NCI-H2227 treated with DMSO at 0.1 percent for 48 hours (cell line): Measurements from ENCODE around the gene DDR2.

Experiments
- DNase-seq: peaks from one replicate; lab custom pipeline; 2025; lab: John Stamatoyannopoulos, UW

Gene DDR2

DNA sequence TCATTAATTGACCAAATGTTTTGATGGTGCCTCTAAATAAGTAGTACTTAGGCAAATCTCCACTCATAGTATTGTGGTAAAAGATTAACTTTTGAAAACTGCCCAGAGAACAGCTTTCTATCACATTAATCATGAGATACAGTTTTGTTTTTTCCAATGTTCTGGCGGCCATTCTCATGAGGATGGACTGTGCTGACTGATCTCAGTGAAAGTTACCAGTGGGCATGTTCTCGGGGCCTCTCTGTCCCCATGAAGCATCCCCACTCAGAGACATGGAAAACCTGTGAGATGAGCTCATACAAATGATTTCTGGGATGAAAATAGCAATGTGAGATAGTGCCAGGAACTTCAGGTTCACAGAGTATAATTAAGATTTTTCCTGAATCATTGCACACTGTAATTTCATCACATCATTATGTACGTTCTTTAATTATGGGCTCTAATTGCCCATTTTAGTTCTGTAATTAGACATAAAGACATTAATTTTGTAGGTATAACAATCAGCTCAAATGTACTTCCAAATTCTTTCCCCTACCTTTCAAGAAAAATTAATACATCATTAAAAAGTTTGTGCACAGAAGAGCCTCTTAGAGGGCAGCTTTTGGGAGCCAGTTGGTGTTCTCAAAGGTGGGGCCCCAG is 40.5 kb downstream of the DDR2 start:
- DNase-seq, result no peak

DNA sequence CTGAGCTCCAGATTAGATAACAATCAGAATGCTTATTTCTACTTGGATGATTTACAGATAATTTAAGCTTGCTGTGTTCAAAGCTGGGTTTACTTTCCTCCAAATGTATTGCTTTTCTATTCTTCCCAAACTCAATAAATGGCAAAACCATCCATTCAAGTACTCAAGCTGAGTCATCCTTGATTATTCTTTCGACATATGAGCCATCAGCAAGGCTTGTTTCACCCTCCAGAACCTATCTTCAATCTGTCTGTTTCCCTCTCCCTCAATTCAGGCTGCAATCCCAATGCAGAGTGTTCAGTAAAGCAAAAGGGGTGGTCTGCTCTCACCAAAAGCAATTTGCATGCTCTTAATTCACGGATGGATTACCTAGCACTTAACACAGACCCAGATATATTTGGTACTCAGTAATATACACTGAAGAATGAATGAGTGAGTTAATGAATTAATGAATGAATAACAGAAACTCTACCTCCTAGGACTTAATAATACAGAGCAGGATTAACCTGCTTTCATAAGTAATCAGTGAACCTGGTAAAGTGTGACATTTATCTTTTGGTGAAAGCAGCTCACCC is 41.9 kb downstream of the DDR2 start:
- no peak for DNase-seq

DNA sequence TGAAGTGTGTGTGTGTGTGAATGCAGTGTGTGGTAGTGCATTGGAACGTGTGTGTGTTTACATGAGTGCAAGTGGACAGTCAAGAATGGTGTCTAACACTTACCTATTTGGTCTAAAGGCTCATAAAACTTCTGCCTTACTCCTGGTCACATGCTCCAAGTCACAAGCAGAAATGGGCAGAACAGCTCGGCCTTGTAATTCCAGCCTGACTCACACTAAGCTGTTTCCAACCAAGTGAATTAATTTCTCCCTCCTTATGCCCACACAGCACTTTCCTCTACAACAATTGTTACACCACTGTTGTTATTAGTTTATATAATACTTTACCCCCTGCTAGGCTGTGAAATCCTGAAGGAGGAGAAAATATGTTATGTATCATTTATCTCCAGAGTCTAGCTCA is 43.8 kb downstream of the DDR2 start:
- DNase-seq, result no peak

DNA sequence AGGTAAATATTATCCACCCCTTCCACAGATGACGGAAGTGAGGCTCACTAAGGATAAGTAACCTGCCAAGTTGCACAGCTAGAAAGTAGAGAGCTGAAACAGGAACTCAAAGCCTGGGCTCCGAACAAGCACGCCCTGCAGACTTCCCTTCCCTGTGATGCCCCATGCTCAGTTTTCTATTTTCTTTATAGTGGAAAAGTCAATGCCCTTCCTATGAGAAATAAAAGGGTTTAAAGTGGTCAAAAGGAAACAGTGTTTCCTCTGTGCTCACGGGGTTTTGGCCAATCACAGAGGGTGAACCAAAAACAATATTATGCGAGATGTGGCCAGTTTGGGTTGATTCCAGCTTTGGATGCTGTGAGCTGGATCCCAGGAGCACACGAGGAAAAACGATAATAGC is 44.5 kb downstream of the DDR2 start:
- DNase-seq, result no peak

DNA sequence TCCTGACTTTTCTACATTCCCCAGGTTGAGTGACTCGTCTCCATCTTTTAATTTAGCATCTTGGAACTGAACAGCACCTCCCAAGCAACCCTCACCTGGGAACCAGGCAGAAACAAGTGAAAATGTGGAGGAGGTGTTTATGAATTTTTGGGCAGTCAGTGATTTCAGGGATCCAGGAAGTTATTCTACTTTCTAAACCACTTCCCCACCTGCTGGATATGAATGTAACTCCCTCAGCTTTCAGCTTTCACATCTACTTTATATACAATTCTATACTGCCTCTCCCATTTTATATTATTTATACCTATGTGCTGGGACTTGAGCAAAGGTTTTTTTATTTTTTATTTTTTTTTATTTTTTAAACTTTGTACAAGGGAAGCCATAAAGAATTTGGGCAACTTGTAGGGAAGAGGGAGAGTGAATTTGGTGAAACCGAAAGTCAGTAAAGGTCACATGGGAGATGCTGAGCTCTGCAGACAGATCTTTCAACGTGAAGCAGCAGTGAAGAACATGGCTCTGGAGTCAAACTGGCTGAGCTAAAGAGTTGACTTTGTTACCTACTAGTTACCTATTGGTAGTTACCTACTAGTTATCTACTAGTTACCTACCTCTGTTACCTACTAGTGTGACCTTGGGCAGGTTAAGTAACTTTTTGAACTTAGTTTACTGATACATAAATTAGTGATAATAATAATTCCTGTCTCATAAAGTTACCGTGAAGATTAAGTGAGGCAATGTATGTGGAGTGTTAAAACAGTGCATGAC is 45.5 kb downstream of the DDR2 start:
- no peak for DNase-seq

DNA sequence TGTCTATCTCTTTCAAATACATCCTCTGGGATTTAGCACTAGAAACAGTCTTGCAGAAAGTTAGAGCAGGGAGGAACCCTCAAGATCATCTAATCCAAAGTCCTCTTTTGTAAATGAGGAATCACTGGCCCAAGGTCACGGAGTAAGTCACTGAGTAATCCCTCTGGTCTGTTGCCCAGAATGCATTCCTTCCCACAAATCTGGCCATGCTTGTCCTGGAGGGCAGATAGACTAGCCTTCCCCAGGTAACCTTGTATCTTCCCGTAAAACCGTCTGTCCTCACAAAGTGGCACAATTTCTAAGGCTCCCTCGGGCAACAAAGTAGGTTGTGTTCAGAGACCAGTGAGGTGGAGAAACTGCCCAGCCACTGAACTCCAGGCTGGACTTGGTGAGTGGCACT is 46.2 kb downstream of the DDR2 start:
- no peak for DNase-seq

DNA sequence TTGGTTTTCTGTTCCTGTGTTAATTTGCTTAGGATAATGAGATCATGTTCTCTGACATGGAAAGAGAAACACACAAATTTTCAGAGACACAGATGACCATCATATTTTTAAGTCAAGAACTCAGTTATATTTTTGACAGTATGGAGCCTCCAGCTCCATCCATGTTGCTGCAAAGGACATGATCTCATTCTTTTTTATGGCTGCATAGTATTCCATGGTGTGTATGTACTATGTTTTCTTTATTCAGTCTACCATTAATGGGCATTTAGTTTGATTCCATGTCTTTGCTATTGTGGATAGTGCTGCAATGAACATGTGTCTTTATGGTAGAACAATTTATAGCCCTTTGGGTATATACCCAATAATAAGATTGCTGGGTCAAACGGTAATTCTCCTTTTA is 47.0 kb downstream of the DDR2 start:
- DNase-seq, result no peak

DNA sequence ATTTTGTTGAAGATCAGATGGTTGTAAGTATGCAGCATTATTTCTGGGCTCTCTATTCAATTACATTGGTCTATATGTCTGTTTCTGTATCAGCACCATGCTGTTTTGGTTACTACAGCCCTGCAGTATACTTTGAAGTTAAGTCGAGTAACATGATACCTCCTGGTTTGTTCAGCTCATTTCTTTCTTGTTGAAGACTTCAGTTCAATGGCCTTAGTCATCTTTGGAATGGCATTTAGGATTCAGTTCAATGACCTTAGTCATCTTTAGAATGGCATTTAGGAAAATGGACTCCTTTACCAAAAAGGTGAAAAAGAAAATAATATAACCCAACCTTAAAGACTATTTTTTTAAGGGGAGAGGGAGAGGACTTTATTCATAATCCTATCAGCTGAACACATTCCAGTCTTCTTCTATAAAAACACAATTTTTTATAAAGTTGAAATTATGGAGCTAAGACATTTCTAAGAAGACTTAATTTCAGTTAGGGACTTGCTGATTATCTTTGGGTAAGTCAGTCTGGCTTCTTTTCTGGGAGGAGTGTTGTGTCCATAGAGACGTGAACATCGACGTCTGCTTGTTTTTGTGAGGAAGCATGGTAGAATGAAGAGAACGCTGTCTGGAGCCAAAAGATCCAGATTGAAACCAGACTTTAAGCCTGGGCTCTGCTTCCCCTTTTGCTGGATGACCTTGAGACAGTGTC is 48.3 kb downstream of the DDR2 start:
- no peak for DNase-seq

DNA sequence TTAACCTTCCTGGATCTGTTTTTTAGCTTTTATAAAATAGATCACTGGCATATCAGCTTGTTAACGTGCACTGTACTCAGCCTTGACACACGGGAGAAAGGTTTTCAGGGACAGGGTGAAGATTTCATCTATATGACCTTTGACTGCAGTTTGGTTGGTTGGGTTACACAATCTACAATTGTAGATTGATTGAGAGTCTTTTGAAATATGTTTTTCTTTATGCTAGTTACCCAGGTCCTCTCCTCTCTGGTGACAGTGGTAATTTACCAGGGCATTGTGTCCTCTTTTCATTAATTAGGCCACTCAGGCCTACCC is 48.8 kb downstream of the DDR2 start:
- no peak for DNase-seq

DNA sequence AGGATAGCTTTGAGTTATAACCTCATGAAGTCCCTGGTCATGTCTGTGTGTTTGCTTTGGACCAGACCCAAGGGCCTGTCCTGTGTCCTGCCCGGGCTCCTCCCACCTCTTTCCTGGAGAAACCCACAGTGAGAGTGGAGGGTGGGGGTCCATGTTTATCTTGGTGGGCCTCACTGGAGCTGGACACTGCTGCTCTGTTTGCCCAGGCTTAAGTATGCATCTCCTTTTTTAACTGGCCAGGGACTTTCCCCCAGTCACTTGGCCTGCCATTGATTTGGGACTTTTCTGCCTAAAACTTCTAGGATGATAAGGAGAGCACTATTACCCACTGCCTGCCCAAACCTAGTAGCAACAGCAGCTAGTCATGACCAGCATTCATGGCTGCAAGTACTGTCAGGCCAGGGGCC is 49.8 kb downstream of the DDR2 start:
- DNase-seq, result no peak

DNA sequence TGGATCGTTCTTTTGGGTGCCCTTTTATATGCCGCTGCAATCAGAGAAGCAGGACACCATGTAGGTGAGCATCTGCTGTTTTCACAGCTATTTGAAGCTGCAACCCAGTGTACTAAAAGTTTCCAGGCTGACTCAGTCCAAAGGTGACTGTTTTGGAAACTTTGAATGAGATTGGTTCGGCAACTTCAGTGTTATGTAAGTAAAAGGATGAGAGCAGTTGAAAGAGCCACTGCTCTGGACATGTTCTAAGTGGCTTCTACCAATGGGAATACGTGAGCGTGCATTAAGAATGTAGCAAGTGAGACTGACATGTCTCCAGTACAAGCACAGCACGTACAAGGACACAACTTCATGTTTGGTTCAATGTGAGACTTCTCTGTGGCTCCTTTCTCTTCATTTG is 55.6 kb downstream of the DDR2 start:
- DNase-seq, result no peak

DNA sequence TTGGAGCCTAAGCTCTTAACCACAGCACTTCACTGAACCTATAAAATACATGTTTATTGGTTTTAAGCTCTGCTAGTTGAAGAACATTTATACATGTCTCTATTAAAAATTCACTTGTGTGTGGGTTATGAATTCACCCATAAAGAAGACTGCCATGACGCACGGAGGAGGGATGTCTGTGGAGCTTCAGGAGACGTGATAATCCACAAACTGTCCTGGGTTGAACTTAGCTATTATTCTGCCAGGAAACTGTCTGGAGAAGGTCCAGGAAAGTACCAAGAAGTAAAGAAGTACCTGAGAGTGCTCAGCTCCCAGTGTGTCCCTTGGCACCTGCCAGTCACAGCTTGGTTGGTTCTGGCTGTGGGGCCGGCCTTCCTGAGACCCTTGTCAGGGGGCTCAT is 56.3 kb downstream of the DDR2 start:
- no peak for DNase-seq

DNA sequence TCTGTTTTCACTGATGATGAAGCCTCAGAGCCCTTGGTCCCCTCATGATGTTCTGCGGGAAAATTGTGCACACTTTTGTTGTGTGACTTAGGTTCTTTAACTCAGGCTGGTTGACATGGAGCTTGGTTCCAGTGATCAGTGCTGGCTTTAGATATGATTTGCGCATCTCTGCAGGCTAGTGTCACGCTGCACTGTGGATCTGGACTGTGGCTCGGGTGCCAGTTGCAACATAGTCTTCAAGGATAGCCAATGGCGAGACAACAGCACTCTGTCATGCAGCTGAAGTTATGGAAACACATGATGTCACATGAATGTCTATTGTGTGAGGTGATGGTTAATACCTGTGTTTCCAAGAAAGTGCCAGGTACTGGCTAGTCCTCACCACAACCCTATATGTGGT is 56.7 kb downstream of the DDR2 start:
- no peak for DNase-seq

DNA sequence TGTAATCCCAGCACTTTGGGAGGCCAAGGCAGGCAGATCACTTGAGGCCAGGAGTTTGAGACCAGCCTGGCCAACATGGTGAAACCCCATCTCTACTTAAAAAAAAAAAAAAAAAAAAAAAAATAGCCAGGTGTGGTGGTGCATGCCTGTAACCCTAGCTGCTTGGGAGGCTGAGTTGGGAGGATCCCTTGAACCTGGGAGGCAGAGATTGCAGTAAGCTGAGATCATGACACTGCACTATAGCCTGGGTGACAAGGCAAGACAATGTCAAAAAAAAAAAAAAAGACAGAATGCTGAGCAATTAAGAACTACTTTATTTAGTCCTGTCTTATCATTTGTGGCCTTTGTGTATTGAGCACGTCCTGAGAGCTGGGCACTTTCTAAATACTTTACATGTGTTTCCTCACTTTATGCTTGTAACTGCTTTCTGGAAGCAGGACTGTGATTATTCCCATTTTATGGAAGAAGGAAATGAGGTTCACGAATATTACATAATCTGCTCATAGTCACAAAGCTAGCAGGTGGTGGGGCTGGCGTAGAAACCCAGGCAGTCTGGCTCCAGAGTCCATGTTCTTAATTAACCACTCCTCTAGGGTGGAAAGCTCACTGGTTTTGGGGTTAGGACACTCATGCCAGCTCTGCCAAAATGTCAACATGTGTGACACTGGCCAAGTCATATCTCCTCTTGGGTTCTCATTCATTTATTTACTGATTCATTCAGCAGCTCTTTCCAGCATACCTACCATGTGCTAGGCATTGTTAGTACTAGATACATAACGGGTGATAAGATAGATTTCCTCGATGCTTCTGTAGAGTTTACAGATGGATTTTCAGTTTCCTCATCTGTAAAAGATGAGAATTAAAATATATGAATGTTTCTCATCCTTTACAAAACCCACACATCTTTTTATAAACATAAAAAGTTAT is 57.7 kb downstream of the DDR2 start:
- DNase-seq, result no peak

DNA sequence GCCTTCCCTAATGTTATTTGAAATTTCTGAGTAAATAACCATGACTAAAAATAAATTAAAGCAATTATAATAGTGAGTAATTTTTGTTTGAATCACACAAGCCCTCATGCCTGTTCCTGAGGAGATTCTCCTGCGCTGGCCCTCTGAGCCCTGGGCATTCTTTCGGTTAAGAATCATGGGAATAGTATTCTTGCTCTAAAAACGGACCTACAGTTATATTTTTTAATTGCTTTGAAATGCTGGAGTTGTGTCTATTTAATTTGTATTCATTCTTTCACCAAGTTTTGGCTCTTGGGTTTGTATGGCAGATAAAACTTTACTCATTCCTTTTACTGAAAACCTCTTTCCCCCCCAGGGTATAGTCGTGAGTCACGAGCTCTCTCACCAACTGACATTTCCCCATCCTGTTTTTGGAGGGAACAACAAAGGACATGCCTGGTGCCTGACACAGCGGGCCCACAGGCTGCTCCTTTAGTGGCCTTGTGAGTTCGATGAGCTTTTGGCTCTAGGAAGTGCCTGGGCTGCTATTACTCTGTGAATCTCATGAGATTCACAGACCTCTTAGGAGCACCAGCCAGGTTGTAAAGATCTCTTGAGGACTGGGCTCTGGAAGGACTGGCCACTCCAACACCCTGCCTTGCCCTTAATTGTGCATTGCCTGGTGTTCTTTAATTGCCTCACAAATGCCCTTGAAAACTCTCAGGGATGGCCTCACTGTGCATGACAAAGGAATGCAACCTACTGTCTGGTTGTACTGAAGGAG is 58.6 kb downstream of the DDR2 start:
- peak; percentile 23 for DNase-seq

DNA sequence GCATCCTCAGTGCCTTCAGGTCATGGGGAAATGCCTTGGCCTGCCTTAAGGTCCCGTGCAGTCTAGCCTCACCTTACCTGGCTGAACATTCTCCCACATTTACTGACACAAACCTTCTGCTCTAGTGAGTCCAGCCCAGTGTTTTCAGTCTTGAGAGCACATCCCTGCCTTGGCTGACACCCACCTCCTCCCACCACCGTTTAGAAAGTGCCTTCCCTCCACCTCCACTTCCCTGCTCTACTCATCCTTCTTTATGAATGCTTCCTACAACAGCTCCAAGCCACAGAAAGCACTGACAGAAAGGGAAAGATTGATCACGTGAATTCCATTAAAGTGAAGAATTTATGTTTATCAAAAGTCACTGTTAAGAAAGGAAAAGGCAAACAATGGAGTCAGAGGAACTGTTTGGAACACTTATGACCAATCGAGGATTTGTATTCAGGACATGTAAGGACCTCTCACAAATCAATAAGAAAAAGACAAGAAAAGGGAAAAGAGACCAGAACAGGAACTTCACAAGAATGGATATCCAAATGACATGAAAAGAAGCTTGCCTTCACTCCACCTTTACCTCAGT is 59.8 kb downstream of the DDR2 start:
- no peak for DNase-seq

DNA sequence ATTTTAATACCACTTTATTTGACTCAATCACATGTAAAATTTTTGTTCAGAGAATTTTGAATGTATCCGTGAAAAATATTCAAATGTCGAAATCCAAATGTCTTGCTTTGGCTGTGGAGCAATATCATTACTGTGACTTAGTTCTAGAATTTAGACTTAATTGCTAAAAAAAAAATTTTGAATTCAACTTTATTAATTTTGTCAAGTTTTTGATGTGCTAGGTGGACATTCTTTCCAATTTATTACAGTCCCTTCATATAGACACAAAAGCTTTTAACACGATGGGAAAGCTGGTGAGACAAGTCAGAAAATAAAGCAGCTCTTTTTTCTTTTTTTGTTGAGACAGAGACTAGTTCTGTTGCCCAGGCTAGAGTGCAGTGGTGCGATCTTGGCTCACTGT is 62.6 kb downstream of the DDR2 start:
- no peak for DNase-seq

DNA sequence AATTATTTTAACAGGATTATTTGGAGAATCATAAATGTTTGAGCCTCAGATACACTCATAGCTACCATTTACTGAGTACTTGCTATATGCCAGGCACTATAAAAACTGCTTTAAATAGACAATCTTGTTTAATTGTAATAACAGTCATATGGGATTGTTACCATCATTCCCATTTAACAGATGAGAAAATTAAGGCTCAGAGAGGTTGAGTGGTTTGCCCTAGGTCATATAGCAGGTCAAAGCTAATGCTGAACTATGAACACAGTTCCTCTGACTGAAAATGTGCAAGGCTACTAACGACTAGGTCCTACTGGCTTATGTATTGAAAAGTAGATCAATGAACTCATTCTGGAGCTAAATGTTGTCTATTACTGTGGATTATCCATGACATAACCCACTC is 63.4 kb downstream of the DDR2 start:
- DNase-seq, result no peak

DNA sequence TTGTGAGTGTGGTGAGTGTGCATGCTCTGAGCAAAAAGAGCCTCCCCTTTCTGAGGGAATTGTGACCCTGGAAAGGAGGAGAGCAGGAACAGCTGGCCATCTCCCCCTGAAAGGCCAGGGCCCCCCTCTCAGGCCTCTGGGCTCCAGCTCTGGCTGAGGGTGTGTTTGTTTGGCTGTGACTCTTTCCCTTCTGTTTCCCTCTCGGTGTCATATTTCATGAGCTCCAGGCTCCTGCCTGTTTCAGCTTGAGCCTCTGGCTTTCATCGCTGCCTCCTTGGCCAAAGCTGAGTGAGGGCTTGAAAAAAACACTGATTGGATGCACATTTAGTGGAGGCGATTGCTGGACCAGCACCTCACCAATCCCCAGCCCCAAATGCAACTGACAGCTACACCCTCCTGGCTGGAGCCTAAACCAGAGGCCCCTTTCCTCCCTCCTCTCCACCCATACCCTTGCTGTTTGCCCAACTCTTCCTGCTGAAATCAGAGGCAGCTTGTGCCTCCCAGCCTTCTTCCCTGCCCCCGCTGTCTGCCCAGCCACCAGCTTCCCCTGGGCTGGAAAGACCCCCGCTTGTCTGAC is 64.1 kb downstream of the DDR2 start:
- DNase-seq, result peak; percentile 60

DNA sequence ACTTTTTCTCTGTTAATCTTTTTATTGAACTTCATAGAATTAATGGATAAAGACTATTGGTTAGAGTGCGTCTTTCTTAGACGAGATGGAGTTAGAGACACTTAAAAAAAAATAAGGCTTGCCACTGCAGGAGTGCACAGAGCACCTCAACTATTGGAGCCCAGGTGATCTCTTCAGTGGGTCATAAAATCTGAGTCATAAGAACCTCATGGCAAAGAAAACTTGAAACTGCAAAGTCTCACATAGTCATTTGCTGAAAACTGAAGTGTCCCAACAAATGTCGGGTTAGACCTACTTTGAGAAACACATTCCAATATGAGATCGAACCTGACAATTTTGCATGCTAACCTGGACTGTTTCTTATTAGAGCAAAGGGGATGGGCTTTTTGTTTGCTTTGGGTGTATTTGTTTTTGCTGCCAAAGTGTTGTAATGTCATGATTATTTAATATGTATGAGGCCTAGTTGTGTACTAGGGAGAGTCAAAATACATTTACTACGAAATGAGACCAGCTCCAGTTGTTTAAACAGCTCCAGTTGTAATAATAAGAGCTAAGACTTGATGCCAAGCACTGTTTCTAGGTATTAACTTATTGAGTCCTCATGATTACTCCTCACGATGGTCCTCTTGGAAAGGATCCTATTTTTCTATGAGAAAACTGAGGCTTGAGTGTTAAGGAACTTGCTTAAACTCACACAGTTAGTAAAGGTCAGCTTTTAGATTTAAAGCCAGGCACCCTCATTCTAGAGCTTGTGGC is 65.1 kb downstream of the DDR2 start:
- DNase-seq, result no peak
